Inflammatory macrophage treated with lipopolysaccharide for 1 hour (primary cell): ENCODE data around the gene HSD17B12.

Experiments
- DNase-seq, 2 donors: peaks; one replicate each; pipeline ENCODE4 v3.0.0-alpha.2; 2020 to 2022

Gene HSD17B12

DNA sequence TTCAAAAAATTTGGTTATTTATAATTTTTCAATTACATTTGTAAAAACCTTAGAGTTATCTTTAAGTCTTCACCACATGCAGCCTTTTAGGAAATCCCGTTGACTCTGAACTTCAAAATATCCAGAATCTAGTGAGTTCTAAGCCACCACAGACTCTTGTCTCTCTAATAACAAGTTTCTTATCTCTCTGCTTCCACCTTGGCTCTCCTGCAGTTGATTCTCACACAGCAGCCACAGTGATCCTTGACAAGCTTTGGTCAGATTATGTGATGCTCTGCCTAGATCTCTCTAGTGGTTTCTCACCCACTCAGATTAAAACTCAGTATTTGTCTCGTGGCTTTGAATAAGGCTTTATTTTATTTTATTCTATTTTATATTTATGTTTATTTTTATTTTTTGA, 8.6 kb downstream of the HSD17B12 start:
- DNase-seq, result no peak

DNA sequence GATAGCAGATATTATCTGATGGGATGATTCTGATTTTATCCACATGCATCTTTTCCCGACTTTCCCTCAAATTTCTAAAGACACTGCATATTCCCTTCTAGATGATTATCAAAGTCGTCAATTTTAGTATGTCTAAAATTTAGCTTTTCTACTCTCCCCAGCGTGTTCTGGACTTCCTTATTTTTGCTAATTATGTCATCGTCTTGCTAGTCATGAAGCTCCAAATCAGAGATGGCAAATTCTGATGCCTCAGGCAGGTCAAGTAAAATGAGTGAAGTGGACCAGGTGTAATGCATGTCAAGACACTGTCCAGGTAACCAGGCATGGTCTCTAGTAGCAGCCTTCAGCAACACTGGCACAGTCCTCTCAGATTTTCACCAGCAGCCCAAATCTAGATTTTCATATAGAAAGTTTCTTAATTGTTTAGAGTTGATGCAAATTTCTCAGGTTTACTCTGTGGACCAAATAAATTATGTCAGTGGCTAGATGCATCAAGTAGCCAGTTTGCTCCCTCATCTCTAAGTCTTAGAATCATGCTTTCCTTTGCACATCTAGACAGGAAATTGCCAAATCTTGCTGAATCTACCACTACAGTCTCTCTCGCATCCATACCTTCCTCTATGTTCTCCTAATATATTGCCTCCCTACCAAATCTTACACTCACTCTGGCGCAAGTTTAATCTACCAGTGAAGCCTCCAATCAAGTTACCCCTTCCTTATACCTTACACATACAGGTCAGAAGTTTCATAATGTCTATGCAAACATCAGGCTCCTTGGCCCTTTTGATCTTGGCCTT, 10.6 kb downstream of the HSD17B12 start:
- peak; percentile 14 to 18 for DNase-seq

DNA sequence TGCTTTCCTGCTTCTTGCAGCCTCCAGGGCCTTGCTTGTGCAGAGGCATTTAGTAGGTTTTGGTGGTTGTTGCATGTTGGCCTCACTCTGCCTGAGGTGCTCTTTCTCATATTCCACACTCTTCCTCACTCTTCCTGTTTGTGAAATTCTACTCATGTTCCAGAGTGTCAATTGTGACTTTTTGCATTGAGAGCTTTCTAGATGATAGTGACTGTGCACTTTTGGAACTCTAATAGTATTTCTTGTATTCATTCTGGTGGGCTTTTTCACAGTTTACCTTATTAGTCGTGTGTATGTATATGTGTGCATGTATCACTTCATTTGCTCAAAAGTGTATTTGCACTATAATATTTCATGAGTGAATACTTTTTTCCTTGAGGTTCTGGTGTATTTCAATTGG, 11.3 kb downstream of the HSD17B12 start:
- DNase-seq, result no peak

DNA sequence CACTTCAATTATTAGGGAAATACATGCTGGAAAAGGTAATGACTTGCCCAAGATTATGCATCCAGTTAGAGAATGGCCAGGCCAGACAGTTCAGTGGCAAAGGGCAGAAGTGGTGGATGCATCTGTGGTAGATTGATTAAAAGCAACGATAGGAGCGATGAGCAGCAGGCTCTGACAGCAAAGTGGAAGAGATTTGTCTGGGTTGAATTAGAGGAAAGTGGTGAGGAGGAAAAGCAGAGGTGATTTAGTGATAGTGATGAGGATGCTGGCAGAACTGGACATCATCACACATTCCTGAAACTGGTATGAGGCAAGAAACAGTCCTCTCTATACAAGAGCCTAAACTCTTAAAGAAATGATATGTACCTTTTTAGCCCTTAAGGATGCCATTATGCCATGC, 12.5 kb downstream of the HSD17B12 start:
- DNase-seq, result no peak

DNA sequence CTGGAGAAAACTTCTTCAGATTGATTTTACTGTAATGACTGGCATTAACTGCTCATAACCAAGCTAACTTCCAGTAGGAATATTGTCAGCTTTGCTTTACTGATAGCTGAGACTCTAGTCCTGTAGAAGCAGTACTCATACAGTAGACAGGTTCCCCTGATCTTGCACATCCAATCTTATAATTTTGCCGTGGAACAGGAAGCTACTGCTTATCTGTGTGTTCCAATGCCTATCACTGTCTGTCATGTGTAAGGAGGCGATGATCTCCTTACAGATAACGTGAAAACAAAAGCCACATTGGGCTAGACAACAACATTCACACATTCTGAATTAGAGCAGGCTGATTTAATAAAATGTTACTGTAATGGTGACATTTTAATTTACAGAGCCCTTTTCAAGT, 13.2 kb downstream of the HSD17B12 start:
- no peak for DNase-seq

DNA sequence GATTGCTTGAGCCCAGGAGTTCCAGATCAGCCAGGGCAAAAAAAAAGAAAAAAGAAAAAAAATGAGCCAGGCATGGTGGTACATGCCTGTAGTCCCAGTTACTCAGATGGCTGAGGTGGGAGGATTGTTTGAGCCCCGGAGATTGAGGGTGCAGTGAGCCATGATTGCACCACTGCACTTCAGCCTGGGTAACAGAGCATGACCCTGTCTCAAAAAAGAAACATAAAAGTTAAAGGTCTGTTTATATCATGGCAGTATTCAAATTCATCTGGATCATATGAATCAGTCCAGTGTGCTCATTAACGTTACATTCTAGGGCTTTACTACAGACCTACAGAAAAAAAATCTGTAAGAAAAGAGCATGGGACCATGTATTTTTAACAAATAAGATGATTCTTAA, 13.9 kb downstream of the HSD17B12 start:
- DNase-seq, result no peak

DNA sequence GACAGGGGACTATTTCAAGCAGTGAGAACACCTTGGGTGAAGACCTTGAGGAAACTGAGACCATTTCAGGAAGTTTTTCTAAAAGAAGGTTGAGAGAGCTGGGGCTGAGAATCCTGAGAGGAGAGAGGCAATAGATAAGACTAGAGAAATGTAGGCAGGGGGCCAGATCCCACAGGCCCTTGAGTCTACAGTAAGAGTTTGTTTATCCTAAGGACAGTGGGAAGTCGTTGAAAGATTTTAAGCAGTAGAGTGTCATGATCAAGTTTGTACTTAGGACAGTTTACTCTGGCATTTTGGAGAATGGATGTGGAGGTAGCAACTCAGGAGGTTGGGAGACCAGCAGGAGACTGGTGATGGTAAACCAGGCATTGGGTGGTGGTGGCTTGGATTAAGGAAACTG, 17.1 kb downstream of the HSD17B12 start:
- DNase-seq, result no peak

DNA sequence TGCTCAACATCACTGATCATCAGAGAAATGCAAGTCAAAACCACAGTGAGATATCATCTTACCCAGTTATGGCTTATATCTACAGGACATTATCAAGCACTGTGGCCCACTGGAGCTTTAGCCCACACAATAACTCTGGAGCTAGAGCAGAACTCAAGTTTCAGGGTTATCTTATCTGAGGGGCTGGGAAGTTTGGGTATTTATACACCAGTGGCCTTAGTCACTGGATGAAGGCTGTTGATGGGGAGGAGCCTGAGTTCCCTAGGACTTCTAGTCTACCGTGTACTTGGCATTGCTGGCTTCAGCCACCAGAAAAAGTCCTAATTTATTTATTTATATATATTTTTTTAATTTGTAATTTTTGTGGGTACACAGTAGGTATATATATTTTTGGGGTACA, 19.3 kb downstream of the HSD17B12 start:
- no peak for DNase-seq

DNA sequence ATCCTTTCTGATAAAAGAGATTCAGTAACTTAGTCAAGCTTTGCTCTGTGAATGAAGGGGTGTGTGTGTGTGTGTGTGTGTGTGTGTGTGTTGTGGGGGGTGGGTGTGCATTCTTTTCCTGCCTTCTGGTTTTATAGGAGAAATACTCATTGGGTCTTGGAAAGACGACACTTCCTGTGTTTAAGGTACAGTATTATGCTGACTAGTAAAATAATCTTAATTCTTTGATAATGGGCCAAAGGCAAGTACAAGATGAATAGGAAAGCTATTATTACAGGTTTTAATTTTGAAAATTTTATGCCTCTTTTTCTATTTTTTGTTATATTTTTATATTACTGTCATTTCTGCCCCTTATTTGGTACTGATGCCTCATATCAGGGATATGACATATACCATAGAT, 26.1 kb downstream of the HSD17B12 start:
- DNase-seq, result no peak

DNA sequence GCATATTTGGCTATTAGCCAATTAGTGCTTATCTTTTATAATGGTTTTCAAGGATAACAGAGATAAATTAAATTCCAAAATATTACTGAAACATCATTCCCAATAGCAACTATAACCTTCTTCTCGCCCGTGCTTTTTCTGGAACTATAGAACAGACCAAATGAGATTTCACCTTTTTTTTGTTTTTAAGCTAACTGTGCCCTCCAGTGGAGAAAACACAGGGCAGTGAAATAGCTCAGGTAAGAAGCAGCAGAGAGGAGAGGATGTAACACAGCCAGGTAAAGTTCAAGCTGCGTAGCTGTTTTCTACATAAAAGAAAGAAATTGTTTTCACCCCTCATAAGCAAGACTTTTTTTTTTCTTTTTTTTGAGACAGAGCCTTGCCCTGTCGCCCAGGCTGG, 28.2 kb downstream of the HSD17B12 start:
- DNase-seq, result no peak

DNA sequence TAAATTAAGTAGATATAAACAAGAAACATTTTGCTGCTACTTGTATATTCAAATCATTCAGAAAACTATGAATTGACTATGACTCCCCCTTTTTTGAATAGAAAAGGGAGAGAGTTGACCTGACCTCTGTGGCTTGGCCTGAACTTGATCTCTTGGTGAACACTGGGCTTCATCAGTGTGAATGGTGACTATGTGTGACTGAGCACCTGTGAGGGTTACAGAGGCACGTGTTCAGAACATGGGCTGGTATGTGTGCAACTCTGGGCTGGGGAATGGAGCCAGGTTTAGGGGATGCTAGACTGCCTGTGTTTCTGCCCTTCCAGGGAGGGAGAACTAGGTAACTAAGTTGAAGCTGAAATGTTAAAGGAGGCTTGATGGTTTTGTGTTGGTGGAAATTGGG, 29.2 kb downstream of the HSD17B12 start:
- DNase-seq, result no peak

DNA sequence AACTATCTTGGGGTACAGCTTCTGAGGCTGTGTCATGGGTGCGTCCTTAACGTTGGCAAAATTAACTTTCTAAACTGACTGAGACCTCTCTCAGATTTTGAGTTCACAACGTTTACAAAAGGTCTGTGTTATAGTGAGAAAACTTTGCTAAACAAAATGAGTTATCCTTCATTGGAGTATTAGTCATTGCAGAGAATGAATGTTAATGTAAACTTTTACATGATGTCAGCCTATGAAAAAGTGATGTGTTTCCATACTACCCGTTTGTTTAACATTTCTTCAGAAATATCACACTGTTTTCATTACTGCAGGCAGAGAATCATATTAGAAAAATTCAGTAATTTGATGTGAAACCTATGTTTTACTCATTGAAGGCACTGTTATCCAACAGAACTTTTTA, 32.1 kb downstream of the HSD17B12 start:
- DNase-seq, result no peak

DNA sequence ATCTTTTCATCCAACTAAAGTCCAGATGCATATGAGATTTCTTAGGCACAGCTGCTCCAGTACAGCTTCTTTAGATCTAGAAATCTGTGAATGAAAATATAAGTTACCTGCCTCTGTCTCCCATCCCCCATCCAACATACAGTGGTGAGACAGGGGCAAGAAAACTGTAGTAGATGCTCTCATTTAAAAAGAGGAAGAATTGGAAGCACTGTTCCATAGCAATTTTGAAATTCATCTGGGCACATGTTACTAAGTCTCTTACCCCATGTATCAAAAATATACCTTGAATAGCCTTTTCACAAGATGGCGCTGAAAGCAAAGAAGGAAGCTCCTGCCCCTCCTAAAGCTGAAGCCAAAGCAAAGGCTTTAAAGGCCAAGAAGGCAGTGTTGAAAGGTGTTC, 37.8 kb downstream of the HSD17B12 start:
- DNase-seq, result no peak

DNA sequence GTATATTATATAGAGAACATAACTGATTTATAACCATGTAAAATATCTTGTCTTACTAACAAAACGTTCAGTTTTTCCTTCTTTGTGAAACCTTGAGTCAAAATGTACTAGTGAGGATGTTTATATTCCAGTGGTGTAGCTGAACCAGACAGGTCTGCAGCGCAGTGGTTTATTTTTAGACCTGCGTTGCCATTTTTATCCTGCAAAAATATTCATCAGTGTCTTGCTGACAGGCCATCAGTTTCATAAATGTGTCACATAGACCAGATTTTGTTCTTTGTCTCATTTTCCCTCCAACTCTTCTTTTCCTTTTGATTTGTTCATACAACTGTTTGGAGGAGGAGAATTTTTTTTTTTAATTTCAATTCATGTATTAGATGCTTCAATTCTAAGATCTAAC, 43.1 kb downstream of the HSD17B12 start:
- no peak for DNase-seq

DNA sequence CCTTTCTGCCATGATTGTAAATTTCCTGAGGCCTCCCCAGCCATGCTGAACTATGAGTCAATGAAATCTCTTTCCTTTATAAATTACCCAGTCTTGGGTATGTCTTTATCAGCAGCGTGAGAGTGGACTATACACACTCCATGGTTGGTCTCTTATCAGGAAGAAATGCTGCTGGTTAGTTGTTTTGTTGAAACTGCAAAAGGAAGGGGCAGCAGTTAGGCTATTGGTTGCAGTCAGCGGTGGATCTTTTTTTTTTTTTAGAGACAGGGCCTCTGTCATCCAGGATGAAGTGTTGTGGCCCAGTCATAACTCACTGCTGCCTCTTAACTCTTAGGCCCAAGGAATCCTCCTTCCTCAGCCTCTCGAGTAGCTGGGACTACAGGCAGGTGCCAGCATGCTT, 51.7 kb downstream of the HSD17B12 start:
- DNase-seq, result no peak

DNA sequence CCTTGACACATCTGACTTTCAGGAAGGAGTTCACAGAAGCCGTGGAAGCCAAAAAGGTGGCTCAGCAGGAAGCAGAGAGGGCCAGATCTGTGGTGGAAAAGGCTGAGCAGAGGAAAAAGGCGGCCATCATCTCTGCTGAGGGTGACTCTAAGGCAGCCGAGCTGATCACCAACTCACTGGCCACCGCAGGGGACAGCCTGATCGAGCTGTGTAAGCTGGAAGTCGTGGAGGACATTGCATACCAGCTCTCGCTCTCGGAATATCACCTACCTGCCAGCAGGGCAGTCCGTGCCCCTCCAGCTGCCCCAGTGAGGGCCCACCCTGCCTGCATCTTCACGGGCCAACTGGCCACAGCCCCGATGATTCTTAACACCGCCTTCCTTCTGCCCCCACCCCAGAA, 53.7 kb downstream of the HSD17B12 start:
- DNase-seq, result no peak

DNA sequence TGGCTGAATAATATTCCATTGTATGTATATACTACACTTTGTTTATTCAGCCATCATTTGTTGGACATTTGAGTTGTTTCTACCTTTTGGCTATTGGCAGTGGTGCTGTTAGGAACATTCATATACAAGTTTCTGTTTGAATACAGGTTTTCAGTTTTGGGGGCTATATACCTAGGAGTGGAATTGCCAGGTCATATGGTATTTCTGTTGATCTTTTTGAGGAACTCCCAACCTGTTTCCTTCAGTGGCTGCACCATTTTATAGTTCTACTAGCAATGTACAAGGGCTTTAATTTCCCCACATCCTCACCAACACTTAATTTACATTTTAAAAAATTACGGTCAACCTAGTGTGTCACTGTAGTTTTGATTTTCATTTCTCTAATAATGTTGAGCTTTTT, 54.6 kb downstream of the HSD17B12 start:
- no peak for DNase-seq

DNA sequence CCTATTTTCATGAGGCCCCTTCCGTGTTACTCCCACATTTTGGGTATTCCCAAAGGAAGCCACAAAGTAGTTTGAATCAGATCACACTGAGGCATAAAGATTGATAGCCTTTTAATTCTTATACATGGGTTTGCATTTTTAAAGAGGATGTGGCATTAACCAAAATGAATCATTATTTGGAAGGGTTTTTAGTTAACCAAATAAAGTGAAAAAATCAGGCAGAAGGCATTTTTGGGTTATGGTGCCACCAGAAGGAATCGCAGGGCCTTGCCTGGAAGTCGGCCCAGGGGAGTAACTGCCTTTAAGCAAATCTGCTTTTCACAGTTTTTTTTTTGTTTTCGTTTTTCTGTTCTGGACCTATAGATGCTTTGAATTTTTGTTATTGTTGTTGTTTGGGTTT, 55.4 kb downstream of the HSD17B12 start:
- no peak for DNase-seq

DNA sequence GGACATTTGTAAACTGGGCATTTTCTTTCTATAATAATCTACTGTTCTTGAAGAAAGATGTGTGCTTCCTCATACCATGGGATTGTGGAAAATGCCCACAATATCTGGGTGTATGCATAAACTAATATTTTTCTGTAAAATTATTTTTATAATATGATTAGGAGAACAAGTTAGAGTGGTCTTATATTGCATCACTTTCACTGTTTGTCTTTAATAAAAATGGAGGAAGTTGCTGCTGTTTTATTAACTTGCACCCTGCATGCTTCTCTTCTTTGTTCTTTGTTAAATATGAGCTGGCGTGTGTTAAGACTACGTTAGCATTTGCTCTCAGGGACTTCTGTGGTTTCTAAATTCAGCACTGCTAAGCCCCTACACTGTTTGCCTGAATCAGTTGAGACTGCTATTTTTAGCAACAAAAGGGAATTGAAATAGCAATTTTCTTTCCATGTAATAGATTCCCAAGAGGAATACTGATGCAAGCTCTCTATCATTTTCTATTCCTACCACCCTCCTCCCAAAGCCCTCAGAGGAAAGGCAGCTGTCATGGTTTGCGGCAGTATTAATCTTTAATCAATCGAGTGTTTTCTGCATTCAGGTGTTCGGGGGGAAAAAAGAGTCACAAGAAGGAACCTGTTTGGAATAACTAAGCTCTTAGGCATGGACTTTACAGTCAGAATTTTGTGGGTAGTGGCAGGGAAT, 56.1 kb downstream of the HSD17B12 start:
- DNase-seq, result no peak

DNA sequence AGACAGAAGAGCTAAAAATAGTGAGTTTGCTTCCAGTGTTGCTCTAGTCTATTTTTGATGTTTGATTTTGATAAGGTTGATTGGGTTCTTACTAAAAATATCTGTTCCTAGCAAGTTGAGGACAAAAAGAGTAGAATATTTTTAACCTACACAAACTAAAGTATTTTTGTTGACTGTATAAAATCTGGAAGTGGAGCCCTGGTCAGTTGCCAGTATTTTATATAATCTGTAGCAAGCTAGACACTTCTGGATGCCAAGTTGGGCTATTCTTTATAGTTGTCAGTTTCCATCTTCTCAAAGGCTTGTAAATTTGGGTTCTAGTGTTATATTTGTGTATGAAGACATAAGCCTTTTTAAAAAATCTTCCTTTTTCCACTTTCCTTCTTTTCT, 56.7 kb downstream of the HSD17B12 start:
- no peak for DNase-seq

DNA sequence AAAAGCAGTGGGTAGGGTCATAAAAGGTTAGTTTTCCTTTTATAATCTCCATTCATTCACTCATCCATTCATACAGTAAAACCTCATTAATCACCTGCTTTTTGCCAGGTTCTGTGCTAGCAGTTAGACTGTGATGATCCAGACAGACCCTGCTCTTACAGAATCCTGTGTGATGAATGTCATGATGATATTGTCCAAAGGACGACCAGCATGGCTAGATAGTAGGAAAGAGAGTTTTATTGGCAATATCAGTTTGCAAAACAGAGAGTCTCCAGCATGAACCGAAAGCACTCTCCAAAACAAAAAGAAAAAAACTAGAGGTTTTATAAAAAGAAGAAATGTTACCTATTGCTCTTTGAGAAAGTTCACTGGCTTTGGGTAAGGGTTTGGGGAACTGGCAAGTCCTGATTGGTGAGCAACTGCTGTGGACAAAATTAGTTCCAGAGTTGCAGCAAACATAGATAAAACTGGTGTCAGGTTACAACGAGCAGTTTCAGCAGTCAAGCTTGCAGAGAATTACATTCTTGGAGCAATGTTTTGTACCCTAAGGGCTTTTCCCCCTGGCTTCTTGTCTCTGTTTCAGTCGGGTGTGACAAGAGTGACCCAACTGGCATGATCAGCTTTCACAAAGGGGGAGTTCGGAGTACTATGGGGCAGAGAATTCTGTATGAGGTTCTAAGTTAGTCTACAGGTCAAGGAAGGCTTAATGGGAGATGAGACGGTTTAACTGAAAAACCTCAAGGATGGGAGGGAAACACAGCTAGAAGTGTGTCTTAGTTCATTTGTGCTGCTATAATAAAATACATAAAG, 58.3 kb downstream of the HSD17B12 start:
- DNase-seq, result no peak

DNA sequence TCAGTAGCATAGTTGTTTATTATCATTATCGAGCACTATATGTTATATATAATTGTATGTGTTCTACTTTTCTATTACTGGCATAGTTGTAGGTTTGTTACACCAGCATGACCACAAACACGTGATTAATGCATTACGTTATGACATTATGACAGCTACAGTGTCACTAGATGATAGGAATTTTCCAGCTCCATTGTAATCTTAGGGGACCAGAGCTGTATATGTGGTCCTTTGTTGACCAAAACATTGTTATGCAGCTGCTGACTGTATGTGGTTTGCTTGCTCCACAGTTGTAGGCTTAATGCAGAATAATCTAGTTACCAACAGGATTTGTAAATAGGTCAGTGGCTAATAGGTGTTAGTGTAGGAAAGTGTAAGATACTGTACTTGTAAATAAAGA, 66.1 kb downstream of the HSD17B12 start:
- DNase-seq, result no peak

DNA sequence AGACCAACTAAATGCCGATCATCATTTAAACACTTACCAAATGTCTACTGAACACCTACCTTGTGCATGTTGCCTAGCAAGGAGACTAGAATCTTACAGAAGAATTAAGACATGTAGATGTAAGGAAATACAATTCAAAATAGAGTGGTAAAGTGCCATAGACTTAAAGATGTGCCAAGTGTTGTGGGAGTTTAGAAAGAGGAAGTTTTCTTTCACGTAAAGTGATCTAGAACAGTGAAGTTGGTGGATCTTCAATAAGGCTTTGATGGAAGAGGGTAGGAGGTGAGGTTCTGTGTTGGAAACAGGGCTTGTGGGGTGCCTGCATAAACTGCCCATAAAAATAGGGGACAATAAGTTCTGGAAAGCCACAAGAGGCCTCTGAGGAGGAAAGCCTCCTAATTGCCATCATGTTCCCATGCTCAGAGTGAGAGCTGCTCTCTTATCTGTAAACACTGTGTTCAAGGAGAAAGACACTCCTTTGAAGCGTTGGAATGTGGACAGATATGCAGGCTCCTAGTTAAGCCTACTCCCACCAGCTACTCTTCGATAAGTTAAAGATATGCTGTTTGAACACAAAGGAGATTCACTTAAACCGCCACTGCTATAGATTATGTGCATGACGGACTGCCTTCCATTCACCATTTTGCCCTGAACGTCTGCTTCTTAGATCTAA, 66.7 kb downstream of the HSD17B12 start:
- DNase-seq, result no peak
